ENCODE measurements around the gene SHQ1. TPM values are rescaled to one million over a fixed set of nuclear protein-coding genes. Genes with fewer than 3 reads are reported as not detected.

Gene SHQ1
- total RNA-seq, 1 donor from 2014 or later: 20.7 TPM

GRCh38 chr3:72748659-72749058, 99.6 kb downstream of the SHQ1 start:
- no peak overlapping the region for H3K4me3 Mint-ChIP-seq
- TF ChIP-seq CTCF (conservative IDR thresholded peaks at IDR 0.05): no peak

GRCh38 chr3:72746430-72747411, 101.5 kb downstream of the SHQ1 start:
- Mint-ChIP-seq H3K4me3 (no peak overlapping the region), H3K9me3 (no peaks in the 10 kb centered on the region), H3K4me1 (peaks cover 5% of the 10 kb centered on the region), H3K27ac (ENCODE audit: unreplicated experiment) (no peak overlapping the region), H3K27me3 (ENCODE audit: low read depth) (no peaks in the 10 kb centered on the region), H3K36me3 (ENCODE audit: low read depth) (no peaks in the 10 kb centered on the region)
- no peak for DNase-seq (ENCODE audit: low read depth, low spot score)
- TF ChIP-seq CTCF (conservative IDR thresholded peaks at IDR 0.05): no peak

More at GRCh38 chr3:72748659-72749058, 99.6 kb downstream of the SHQ1 start:
- Mint-ChIP-seq H3K36me3 (ENCODE audit: low read depth) (no peaks in the 10 kb centered on the region), H3K27me3 (ENCODE audit: low read depth) (no peaks in the 10 kb centered on the region), H3K27ac (ENCODE audit: unreplicated experiment) (no peak overlapping the region), H3K9me3 (no peaks in the 10 kb centered on the region), H3K4me1 (peaks cover 5% of the 10 kb centered on the region)
- no peak for DNase-seq (ENCODE audit: low read depth, low spot score)

GRCh38 chr3:72745146-72745999, 102.9 kb downstream of the SHQ1 start:
- no peak for TF ChIP-seq CTCF (conservative IDR thresholded peaks at IDR 0.05)
- peaks cover 5% of the 10 kb centered on the region for H3K4me1 Mint-ChIP-seq
- no peaks in the 10 kb centered on the region for H3K9me3 Mint-ChIP-seq
- H3K4me3 Mint-ChIP-seq: no peak overlapping the region
- no peaks in the 10 kb centered on the region for H3K36me3 Mint-ChIP-seq (ENCODE audit: low read depth)
- no peak overlapping the region for H3K27ac Mint-ChIP-seq (ENCODE audit: unreplicated experiment)
- H3K27me3 Mint-ChIP-seq (ENCODE audit: low read depth): peaks cover 6% of the 10 kb centered on the region
- no peak for DNase-seq (ENCODE audit: low read depth, low spot score)

- H3K4me3 Mint-ChIP-seq: no peak overlapping the region
- peaks cover 6% of the 10 kb centered on the region for H3K4me1 Mint-ChIP-seq
- H3K27me3 Mint-ChIP-seq (ENCODE audit: low read depth): peaks cover 12% of the 10 kb centered on the region
- no peaks in the 10 kb centered on the region for H3K36me3 Mint-ChIP-seq (ENCODE audit: low read depth)
- no peak for DNase-seq (ENCODE audit: low read depth, low spot score)
- H3K9me3 Mint-ChIP-seq: no peaks in the 10 kb centered on the region
- TF ChIP-seq CTCF (conservative IDR thresholded peaks at IDR 0.05): no peak
- no peak overlapping the region for H3K27ac Mint-ChIP-seq (ENCODE audit: unreplicated experiment)
These were observed 103.9 kb downstream of the SHQ1 start for GRCh38 chr3:72744330-72744729.

Data from neural crest cell (in vitro differentiated cells).